Brain microvascular endothelial cell (primary cell): Measurements from ENCODE around the gene PLK2.

Source experiments
- DNase-seq: peaks from one replicate; pipeline ENCODE4 v3.0.0-alpha.2; 2020
- H3K27ac ChIP-seq: fragments of 250-450 bp; sonication (Bioruptor Pico); 2 replicates; pipeline ENCODE4 v1.5.1; 2020; ENCODE audit warnings: mild to moderate bottlenecking, moderate library complexity
- H3K27me3 ChIP-seq: fragments of 250-450 bp; sonication (Bioruptor Pico); replicated peaks from 2 replicates; pipeline ENCODE4 v1.5.1; 2020; ENCODE audit warnings: mild to moderate bottlenecking
- H3K36me3 ChIP-seq: fragments of 250-450 bp; sonication (Bioruptor Pico); replicated peaks from 2 replicates; pipeline ENCODE4 v1.5.1; 2020; ENCODE audit warnings: mild to moderate bottlenecking
- H3K4me3 ChIP-seq: 2 replicates; pipeline ENCODE4 v1.5.1; 2011; ENCODE audit warnings: low read depth, mild to moderate bottlenecking, control low read depth, low read length, moderate library complexity
- in situ Hi-C: cut with HindIII; loops from 2 replicates; pipeline ENCODE4 v1.10.0; 2017; ENCODE audit warnings: low sequenced_read_pairs, low pct_ligation_motif_present
- TF ChIP-seq, protein P1 (sequence below): IDR thresholded peaks from 2 replicates; pipeline ENCODE4 v1.5.1; 2011; ENCODE audit warnings: low read depth, mild to moderate bottlenecking, moderate library complexity, low read length, control low read depth, inconsistent platforms; ENCODE audit errors: missing control alignments

Gene PLK2

DNA sequence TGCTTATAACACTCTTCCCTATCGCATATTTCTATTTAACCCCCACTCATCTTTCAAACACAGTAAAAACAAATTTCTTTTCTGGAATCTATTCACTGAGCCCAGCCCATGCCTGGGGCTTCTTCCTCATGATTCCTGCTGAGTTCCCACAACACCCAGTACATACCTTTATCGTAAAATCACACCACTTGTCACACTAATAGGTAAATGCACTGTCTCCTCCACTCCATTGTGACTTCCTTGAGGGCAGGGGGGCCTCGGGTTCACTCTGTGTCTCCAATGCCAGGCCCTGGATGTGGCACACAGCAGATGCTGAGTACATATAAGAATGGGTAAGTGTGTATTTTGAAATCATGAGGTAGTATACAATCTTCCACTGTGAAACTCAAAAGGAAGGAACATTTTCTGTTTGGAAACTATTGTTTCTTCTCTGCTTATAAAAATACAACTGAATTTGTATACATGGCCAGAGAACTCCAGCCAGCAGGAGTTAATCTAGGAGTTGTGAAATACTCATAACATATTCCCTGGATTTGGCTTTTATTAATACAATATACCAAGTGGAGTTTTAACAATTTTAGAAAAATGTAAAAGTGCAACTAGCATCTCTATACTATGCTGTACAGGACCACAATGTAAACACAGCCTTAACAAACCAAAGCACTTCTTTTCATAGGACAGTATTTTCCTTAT, 7.2 kb downstream of the PLK2 start:
- TF ChIP-seq, protein P1, sequence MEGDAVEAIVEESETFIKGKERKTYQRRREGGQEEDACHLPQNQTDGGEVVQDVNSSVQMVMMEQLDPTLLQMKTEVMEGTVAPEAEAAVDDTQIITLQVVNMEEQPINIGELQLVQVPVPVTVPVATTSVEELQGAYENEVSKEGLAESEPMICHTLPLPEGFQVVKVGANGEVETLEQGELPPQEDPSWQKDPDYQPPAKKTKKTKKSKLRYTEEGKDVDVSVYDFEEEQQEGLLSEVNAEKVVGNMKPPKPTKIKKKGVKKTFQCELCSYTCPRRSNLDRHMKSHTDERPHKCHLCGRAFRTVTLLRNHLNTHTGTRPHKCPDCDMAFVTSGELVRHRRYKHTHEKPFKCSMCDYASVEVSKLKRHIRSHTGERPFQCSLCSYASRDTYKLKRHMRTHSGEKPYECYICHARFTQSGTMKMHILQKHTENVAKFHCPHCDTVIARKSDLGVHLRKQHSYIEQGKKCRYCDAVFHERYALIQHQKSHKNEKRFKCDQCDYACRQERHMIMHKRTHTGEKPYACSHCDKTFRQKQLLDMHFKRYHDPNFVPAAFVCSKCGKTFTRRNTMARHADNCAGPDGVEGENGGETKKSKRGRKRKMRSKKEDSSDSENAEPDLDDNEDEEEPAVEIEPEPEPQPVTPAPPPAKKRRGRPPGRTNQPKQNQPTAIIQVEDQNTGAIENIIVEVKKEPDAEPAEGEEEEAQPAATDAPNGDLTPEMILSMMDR, result no peak
- Histone ChIP-seq H3K36me3 (peaks cover 53% of the 10 kb centered on the region), H3K27me3 (no peaks in the 10 kb centered on the region), H3K27ac (peak overlapping the region; percentile 9), H3K4me3 (no peak overlapping the region)
- DNase-seq, result no peak
- in situ Hi-C loops, result loop anchor here (25.0 kb wide), 3 partner anchors 665 to 1140 kb away; partner anchors contain the start of gene ACTBL2

DNA sequence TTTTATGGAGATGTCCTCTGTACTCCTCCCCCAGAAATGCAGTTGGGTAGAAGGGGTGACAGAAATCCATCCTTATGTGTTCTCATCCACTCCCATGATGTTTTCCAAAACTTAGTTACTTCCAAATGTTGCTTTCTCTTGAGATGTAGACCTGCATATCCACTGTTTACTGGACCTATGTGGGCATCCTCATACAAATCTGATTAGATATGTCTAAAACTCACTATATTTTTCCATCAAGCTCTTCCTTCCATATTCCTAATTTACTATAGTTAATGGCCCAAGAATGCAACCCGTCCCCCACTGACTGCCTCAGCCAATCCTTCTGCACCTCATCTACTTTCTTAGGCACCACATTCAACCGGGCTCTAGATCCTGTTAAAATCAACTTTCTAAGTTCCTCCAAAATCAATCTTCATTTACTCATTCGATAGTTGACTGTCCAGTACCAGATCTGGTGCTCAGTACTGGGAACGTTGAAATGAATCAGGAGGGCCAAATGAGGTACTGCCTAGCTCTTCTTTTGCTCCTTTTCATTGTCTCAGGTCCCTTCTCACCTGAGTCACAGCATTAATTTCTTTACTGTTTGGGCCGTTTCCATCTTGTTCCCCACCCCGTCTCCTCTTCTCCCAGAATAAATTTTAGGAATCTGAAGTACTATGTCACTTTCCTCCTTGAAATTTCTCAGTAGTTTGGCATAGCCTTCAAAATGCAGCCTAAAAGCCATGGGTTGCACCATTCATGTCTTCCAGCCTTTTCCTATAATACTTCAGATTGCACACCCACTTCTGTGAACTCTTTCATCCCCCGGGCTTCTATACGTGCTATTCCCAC, 7.9 kb downstream of the PLK2 start:
- in situ Hi-C loops, result loop anchor here (25.0 kb wide), 3 partner anchors 665 to 1140 kb away; partner anchors contain the start of gene ACTBL2

DNA sequence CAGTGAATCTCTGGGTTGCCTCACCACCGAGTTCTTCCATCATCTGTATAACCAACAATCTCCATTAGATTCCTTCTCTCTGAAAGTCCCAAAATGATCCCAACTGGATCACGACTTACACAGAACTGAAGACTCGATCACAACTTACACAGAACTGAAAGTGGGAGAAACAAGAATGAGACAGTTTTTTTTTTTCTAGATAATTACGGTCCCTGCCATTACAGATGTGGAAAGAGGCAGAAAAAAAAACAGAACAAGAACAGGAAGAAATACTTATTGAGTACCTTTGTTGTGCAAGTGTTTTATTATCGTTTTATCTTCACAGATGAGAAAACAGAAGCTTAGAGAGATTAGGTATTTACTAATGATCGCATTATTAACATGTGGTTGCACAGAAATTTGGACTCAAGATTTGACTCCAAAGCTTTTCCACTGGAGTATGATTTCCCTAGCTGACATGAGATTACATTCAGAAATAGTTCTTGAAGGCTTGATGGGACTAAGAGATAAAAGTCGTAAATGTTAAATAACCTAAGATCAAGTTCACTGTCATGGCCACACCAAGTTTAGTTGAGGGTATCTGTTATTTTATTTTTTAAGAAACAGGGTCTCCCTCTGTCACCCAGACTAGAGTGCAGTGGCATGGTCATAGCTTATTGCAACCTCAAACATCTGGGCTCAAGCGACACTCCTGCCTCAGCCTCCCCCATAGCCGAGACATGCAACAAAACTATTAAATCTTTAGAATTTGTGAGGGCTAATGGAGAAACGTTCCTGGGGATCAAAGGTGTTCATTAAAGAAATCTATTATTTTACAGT, 8.9 kb downstream of the PLK2 start:
- Histone ChIP-seq H3K27me3 (no peaks in the 10 kb centered on the region), H3K36me3 (peaks cover 36% of the 10 kb centered on the region), H3K4me3 (no peak overlapping the region), H3K27ac (no peak overlapping the region)
- no peak for DNase-seq
- TF ChIP-seq, protein P1, result no peak
- in situ Hi-C loops, result loop anchor here (25.0 kb wide), 3 partner anchors 664 to 1139 kb away; partner anchors contain the start of gene ACTBL2

More for the DNA sequence above, 7.9 kb downstream of the PLK2 start:
- Histone ChIP-seq H3K36me3 (peaks cover 45% of the 10 kb centered on the region), H3K4me3 (no peak overlapping the region), H3K27ac (no peak overlapping the region), H3K27me3 (no peaks in the 10 kb centered on the region)
- TF ChIP-seq, protein P1, result no peak
- DNase-seq, result no peak

DNA sequence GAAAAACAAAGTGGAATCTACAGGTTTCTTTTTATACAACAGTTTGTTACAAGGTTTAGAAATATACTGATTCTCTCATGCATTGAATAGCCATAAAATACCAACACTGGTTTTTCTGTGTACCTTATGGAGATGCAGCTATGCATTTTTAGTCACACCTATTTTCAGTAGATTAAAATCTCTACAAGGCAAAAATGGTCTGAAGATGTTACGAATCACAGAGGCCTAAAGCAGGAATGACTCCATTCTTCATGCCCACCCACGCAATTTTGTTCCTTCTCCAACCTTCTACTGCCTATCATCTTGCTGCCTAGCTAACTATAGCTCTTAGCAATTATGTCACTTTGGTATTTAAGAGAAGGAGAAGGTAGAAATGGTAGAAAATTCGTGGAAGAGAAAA, 9.9 kb downstream of the PLK2 start:
- no peak for DNase-seq
- TF ChIP-seq, protein P1, result no peak
- no peak overlapping the region for H3K4me3 ChIP-seq
- H3K27me3 ChIP-seq, result no peaks in the 10 kb centered on the region
- H3K27ac ChIP-seq, result no peak overlapping the region
- in situ Hi-C loops, result loop anchor here (25.0 kb wide), 3 partner anchors 663 to 1138 kb away; partner anchors contain the start of gene ACTBL2
- H3K36me3 ChIP-seq, result peaks cover 26% of the 10 kb centered on the region

DNA sequence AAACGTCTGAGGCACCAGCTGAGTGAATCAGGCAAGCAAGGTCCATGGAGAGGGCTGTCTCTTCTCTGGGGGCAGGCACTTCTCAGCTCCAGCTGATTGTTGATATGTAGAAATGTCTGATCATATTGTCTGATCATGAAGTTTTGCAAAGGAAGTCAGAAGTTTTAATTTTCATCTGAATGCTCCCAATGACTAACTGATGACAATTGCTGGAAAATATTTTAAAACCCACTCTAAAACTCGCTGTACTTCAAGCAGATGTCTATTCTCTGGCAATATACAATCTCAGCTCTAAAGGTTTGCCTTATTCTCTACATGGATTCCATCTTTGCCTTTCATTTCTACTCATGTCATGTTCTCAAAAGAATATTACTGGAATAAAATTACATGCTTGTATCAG, 12.7 kb downstream of the PLK2 start:
- no peaks in the 10 kb centered on the region for H3K36me3 ChIP-seq
- in situ Hi-C loops, result no loop called here
- TF ChIP-seq, protein P1, result no peak
- no peak overlapping the region for H3K4me3 ChIP-seq
- no peak overlapping the region for H3K27ac ChIP-seq
- DNase-seq, result no peak
- no peaks in the 10 kb centered on the region for H3K27me3 ChIP-seq
